ENCODE data around the gene PHETA2. TPM values are rescaled to one million over a fixed set of nuclear protein-coding genes. Genes with fewer than 3 reads are reported as not detected.

PHETA2 gene
- total RNA-seq, 1 donor from 2014 or later = 12.8 TPM

GRCh38 chr22:42080287-42080686 is 6.2 kb downstream of the PHETA2 start:
- DNase-seq (no peak), ATAC-seq (peak in 1 of 2 donors; percentile 25)
- H3K4me3 ChIP-seq = peak overlapping the region; percentile 66
- H3K27ac ChIP-seq = peak overlapping the region; percentile 98
- peaks cover 55% of the 10 kb centered on the region for H3K36me3 ChIP-seq
- intact Hi-C loops (cut with DNase I) = no loop called here
- no peak for TF ChIP-seq CTCF (IDR thresholded peaks at IDR 0.05)
- peaks cover 26% of the 10 kb centered on the region for H3K4me1 ChIP-seq
- H3K9me3 ChIP-seq = no peaks in the 10 kb centered on the region
- no peaks in the 10 kb centered on the region for H3K27me3 ChIP-seq (ENCODE audit: low read depth)

DNA sequence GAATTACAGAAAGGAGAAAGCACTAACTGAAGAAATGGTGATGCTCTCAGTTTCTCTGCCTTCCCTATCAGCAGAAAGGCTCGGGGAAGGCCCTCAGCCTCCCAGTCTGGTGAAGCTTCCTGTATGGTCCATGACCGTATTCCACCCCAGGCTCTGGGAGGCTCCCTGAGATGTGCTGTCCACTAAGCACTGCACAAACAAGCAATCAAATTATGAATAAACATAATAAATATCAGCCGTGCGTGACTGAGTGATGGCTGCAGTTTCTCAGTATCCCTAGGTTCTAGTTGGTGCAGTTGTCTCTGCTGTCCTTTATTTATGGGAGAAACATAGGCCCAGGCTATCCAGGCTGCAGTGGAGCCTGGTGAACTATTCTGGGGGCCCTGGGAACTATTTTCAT is 9.1 kb downstream of the PHETA2 start:
- Histone ChIP-seq H3K4me3 (no peak overlapping the region), H3K9me3 (no peaks in the 10 kb centered on the region), H3K27me3 (ENCODE audit: low read depth) (no peaks in the 10 kb centered on the region), H3K4me1 (peaks cover 22% of the 10 kb centered on the region), H3K27ac (no peak overlapping the region), H3K36me3 (peaks cover 59% of the 10 kb centered on the region)
- intact Hi-C loops (cut with DNase I) = no loop called here
- no peak for TF ChIP-seq CTCF (IDR thresholded peaks at IDR 0.05)
- DNase-seq (no peak), ATAC-seq (no peak)

DNA sequence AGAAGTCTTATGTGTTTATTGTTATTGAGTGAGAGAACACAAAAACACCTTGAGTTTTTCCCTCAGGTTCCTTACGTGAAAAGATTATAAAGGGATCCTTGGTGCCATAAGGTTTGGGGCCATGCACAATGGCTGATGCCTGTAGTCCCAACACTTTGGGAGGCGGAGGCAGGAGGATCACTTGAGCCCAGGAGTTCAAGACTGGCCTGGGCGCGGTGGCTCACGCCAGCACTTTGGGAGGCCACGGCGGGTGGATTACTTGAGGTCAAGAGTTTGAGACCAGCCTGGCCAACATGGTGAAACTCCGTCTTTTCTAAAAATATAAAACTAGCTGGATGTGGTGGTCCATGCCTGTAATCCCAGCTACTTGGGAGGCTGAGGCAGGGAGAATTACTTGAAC is 10.8 kb downstream of the PHETA2 start:
- no peak for DNase-seq
- ATAC-seq = no peak
- Histone ChIP-seq H3K27ac (no peak overlapping the region), H3K4me3 (no peak overlapping the region), H3K9me3 (no peaks in the 10 kb centered on the region), H3K27me3 (ENCODE audit: low read depth) (no peaks in the 10 kb centered on the region), H3K36me3 (peaks cover 56% of the 10 kb centered on the region), H3K4me1 (peaks cover 24% of the 10 kb centered on the region)
- intact Hi-C loops (cut with DNase I) = no loop called here
- no peak for TF ChIP-seq CTCF (IDR thresholded peaks at IDR 0.05)

DNA sequence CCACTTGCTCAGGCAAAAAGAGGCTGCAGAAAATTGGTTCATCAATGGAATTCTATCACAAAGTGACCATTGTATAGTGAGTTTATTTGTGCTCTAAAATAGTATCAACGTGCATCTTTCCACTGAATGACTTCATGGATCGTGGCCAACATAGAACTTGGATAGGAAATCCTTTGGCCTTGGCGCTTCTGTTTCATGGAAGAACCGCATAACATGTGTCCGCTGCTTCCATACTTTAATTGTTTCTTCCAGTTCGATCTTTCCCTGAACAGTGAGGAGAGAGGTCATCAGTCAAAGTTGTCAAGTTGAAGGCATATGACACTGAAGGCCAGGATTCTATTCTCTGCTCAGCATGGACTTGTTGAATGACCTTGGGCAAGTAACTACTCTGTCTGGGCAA is 12.0 kb downstream of the PHETA2 start:
- H3K4me3 ChIP-seq = no peak overlapping the region
- no peak overlapping the region for H3K27ac ChIP-seq
- DNase-seq (no peak), ATAC-seq (no peak)
- H3K9me3 ChIP-seq = no peaks in the 10 kb centered on the region
- H3K27me3 ChIP-seq (ENCODE audit: low read depth) = no peaks in the 10 kb centered on the region
- intact Hi-C loops (cut with DNase I) = no loop called here
- H3K36me3 ChIP-seq = peaks cover 56% of the 10 kb centered on the region
- no peak for TF ChIP-seq CTCF (IDR thresholded peaks at IDR 0.05)
- peaks cover 21% of the 10 kb centered on the region for H3K4me1 ChIP-seq

GRCh38 chr22:42090596-42091454 is 16.8 kb downstream of the PHETA2 start, which contains the start of gene NDUFA6:
Gene NDUFA6, minus strand, starts transcription at chr22:42090772. Its CDS starts 28 bp downstream, at chr22:42090744.
- no peaks in the 10 kb centered on the region for H3K27me3 ChIP-seq (ENCODE audit: low read depth)
- H3K4me1 ChIP-seq = peaks cover 28% of the 10 kb centered on the region
- ATAC-seq (peak; percentile 98 to 100), DNase-seq (peak; percentile 99)
- peak within 1 kb of the TSS; percentile 99 for H3K27ac ChIP-seq
- peak within 1 kb of the TSS; percentile 100 for H3K4me3 ChIP-seq
- no peaks in the 10 kb centered on the region for H3K9me3 ChIP-seq
- peaks cover 16% of the 10 kb centered on the region for H3K36me3 ChIP-seq
- intact Hi-C loops (cut with DNase I) = no loop called here
- peak; percentile 95 for TF ChIP-seq CTCF (IDR thresholded peaks at IDR 0.05)

Data from lower lobe of right lung (tissue), 2 donors.